Neural cell (in vitro differentiated cells): Measurements from ENCODE around the gene FBXW8. TPM values are rescaled to one million over a fixed set of nuclear protein-coding genes. Genes with fewer than 3 reads are reported as not detected.

Experiments
- H2AFZ ChIP-seq: fragments of 200-600, 300-800 bp; sonication (generic), shearing (Covaris generic); 2 replicates; pipeline ENCODE4 v1.6.0; 2014; ENCODE audit warnings: low read depth, mild to moderate bottlenecking, antibody characterized with exemption, low read length, moderate library complexity
- H3F3A ChIP-seq: fragments of 200-600 bp; shearing (Covaris generic); 2 replicates; pipeline ENCODE4 v1.6.1; 2016; ENCODE audit warnings: mild to moderate bottlenecking, moderate library complexity, mixed read lengths, antibody characterized with exemption, low read length; ENCODE audit not compliant: insufficient read depth, poor library complexity, severe bottlenecking
- H3K27ac ChIP-seq: fragments of 200-600, 300-800 bp; sonication (generic), shearing (Covaris generic); 2 replicates; pipeline ENCODE4 v1.5.1; 2014; ENCODE audit warnings: mild to moderate bottlenecking, low read length, moderate library complexity
- H3K27me3 ChIP-seq: fragments of 300-800, 200-600 bp; sonication (generic), shearing (Covaris generic); 2 replicates; pipeline ENCODE4 v1.6.0; 2014; ENCODE audit warnings: mild to moderate bottlenecking, low read depth, low read length, moderate library complexity; ENCODE audit not compliant: insufficient read depth
- H3K36me3 ChIP-seq: fragments of 300-800, 200-600 bp; sonication (generic), shearing (Covaris generic); 2 replicates; pipeline ENCODE4 v1.5.1; 2014; ENCODE audit warnings: mild to moderate bottlenecking, antibody characterized with exemption, low read length, moderate library complexity; ENCODE audit not compliant: insufficient read depth
- H3K4me2 ChIP-seq: fragments of 300-800, 200-600 bp; sonication (generic), shearing (Covaris generic); 2 replicates; pipeline ENCODE4 v1.6.0; 2014; ENCODE audit warnings: mild to moderate bottlenecking, low read length
- H3K4me3 ChIP-seq: fragments of 300-800, 200-600 bp; sonication (generic), shearing (Covaris generic); 2 replicates; pipeline ENCODE4 v1.5.1; 2014; ENCODE audit warnings: mild to moderate bottlenecking, low read length, moderate library complexity
- H3K79me2 ChIP-seq: fragments of 200-600 bp; shearing (Covaris generic); replicated peaks from 2 replicates; pipeline ENCODE4 v1.6.0; 2014; ENCODE audit warnings: mild to moderate bottlenecking, low read length, moderate library complexity; ENCODE audit not compliant: insufficient read depth
- H3K9ac ChIP-seq: fragments of 300-800, 200-600 bp; sonication (generic), shearing (Covaris generic); 2 replicates; pipeline ENCODE4 v1.6.1; 2016; ENCODE audit warnings: mild to moderate bottlenecking, low read length, mixed read lengths
- H3K9me2 ChIP-seq: fragments of 200-600 bp; shearing (Covaris generic); 2 replicates; pipeline ENCODE4 v1.6.1; 2016; ENCODE audit warnings: mild to moderate bottlenecking, low read length, mixed read lengths; ENCODE audit not compliant: insufficient read depth
- H3K9me3 ChIP-seq: fragments of 200-600, 300-800 bp; sonication (generic), shearing (Covaris generic); 2 replicates; pipeline ENCODE4 v1.6.1; 2016; ENCODE audit warnings: mild to moderate bottlenecking, mixed run types, low read length, moderate library complexity, mixed read lengths
- H4K20me1 ChIP-seq: fragments of 200-600 bp; shearing (Covaris generic); 2 replicates; pipeline ENCODE4 v1.6.1; 2016; ENCODE audit warnings: mild to moderate bottlenecking, mixed run types; ENCODE audit not compliant: insufficient read depth
- EP300 ChIP-seq: fragments of 450-650 bp; conservative IDR thresholded peaks from 2 replicates; pipeline ENCODE4 v1.6.1; 2014; ENCODE audit warnings: antibody characterized with exemption, mild to moderate bottlenecking, moderate library complexity; ENCODE audit not compliant: poor library complexity, severe bottlenecking
- EZH2 ChIP-seq: fragments of 200-600, 300-800 bp; shearing (Covaris generic), sonication (generic); IDR thresholded peaks from 2 replicates; pipeline ENCODE4 v1.6.1; 2014; ENCODE audit warnings: antibody characterized with exemption, low read length, borderline replicate concordance, mild to moderate bottlenecking; ENCODE audit not compliant: insufficient read depth, poor library complexity, severe bottlenecking
- MXI1 ChIP-seq: fragments of 450-650 bp; conservative IDR thresholded peaks from 2 replicates; pipeline ENCODE4 v1.6.1; 2014; ENCODE audit warnings: antibody characterized with exemption, mild to moderate bottlenecking; ENCODE audit not compliant: poor library complexity, severe bottlenecking
- POLR2AphosphoS5 ChIP-seq: IDR thresholded peaks from 2 replicates; pipeline ENCODE4 v1.6.1; 2012
- RAD21 ChIP-seq: fragments of 450-650 bp; conservative IDR thresholded peaks from 2 replicates; pipeline ENCODE4 v1.6.1; 2014; ENCODE audit warnings: antibody characterized with exemption, mild to moderate bottlenecking, moderate library complexity
- SMC3 ChIP-seq: fragments of 450-650 bp; conservative IDR thresholded peaks from 2 replicates; pipeline ENCODE4 v1.6.1; 2014; ENCODE audit warnings: antibody characterized with exemption, mild to moderate bottlenecking, moderate library complexity; ENCODE audit not compliant: poor library complexity
- TAF1 ChIP-seq: IDR thresholded peaks from 2 replicates; pipeline ENCODE4 v1.6.1; 2012; ENCODE audit warnings: low read depth
- polyA plus RNA-seq: library from polyadenylated mRNA; depleted of rRNA; stranded (reverse); fragments of >200 nt; gene quantifications from 2 replicates; pipeline ENCODE4 v1.2.3, GENCODE V29; 2014
- TF ChIP-seq, protein P1 (sequence below): IDR thresholded peaks from 2 replicates; pipeline ENCODE4 v1.6.1; 2012; ENCODE audit warnings: borderline replicate concordance
- TF ChIP-seq, protein P2 (sequence below): fragments of 450-650 bp; IDR thresholded peaks from 2 replicates; pipeline ENCODE4 v1.5.1; 2014; ENCODE audit warnings: antibody characterized with exemption, mild to moderate bottlenecking, moderate library complexity; ENCODE audit not compliant: poor library complexity, severe bottlenecking

FBXW8 gene
- polyA plus RNA-seq, 1 donor from 2014 or later = 5.6 TPM

GRCh38 chr12:116915326-116915725, 4.6 kb downstream of the FBXW8 start:
- no peaks in the 10 kb centered on the region for H3K36me3 ChIP-seq
- H3K9ac ChIP-seq = no peak overlapping the region
- H4K20me1 ChIP-seq = no peaks in the 10 kb centered on the region
- H2AFZ ChIP-seq = no peak overlapping the region
- no peak overlapping the region for H3K4me3 ChIP-seq
- no peaks in the 10 kb centered on the region for H3K27me3 ChIP-seq
- H3K79me2 ChIP-seq = peaks cover 4% of the 10 kb centered on the region
- peaks cover 3% of the 10 kb centered on the region for H3F3A ChIP-seq
- no peak overlapping the region for H3K27ac ChIP-seq
- TF ChIP-seq POLR2AphosphoS5 (no peak), MXI1 (no peak), EP300 (no peak), SMC3 (no peak), RAD21 (no peak), EZH2 (no peak), TAF1 (no peak)
- TF ChIP-seq, protein P1, sequence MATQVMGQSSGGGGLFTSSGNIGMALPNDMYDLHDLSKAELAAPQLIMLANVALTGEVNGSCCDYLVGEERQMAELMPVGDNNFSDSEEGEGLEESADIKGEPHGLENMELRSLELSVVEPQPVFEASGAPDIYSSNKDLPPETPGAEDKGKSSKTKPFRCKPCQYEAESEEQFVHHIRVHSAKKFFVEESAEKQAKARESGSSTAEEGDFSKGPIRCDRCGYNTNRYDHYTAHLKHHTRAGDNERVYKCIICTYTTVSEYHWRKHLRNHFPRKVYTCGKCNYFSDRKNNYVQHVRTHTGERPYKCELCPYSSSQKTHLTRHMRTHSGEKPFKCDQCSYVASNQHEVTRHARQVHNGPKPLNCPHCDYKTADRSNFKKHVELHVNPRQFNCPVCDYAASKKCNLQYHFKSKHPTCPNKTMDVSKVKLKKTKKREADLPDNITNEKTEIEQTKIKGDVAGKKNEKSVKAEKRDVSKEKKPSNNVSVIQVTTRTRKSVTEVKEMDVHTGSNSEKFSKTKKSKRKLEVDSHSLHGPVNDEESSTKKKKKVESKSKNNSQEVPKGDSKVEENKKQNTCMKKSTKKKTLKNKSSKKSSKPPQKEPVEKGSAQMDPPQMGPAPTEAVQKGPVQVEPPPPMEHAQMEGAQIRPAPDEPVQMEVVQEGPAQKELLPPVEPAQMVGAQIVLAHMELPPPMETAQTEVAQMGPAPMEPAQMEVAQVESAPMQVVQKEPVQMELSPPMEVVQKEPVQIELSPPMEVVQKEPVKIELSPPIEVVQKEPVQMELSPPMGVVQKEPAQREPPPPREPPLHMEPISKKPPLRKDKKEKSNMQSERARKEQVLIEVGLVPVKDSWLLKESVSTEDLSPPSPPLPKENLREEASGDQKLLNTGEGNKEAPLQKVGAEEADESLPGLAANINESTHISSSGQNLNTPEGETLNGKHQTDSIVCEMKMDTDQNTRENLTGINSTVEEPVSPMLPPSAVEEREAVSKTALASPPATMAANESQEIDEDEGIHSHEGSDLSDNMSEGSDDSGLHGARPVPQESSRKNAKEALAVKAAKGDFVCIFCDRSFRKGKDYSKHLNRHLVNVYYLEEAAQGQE = no peak
- TF ChIP-seq, protein P2, sequence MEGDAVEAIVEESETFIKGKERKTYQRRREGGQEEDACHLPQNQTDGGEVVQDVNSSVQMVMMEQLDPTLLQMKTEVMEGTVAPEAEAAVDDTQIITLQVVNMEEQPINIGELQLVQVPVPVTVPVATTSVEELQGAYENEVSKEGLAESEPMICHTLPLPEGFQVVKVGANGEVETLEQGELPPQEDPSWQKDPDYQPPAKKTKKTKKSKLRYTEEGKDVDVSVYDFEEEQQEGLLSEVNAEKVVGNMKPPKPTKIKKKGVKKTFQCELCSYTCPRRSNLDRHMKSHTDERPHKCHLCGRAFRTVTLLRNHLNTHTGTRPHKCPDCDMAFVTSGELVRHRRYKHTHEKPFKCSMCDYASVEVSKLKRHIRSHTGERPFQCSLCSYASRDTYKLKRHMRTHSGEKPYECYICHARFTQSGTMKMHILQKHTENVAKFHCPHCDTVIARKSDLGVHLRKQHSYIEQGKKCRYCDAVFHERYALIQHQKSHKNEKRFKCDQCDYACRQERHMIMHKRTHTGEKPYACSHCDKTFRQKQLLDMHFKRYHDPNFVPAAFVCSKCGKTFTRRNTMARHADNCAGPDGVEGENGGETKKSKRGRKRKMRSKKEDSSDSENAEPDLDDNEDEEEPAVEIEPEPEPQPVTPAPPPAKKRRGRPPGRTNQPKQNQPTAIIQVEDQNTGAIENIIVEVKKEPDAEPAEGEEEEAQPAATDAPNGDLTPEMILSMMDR = no peak
- H3K9me3 ChIP-seq = no peaks in the 10 kb centered on the region
- no peak overlapping the region for H3K4me2 ChIP-seq
- no peaks in the 10 kb centered on the region for H3K9me2 ChIP-seq

- no peak overlapping the region for H3K9ac ChIP-seq
- no peaks in the 10 kb centered on the region for H3K9me3 ChIP-seq
- no peaks in the 10 kb centered on the region for H3K36me3 ChIP-seq
- H3K27me3 ChIP-seq = no peaks in the 10 kb centered on the region
- H3K79me2 ChIP-seq = no peaks in the 10 kb centered on the region
- no peaks in the 10 kb centered on the region for H3K9me2 ChIP-seq
- H3F3A ChIP-seq = no peaks in the 10 kb centered on the region
- no peak overlapping the region for H3K27ac ChIP-seq
- H3K4me2 ChIP-seq = no peak overlapping the region
- H2AFZ ChIP-seq = no peak overlapping the region
- no peak for TF ChIP-seq TAF1
- TF ChIP-seq, protein P2 = no peak
- no peak for TF ChIP-seq RAD21
- TF ChIP-seq EP300 = no peak
- TF ChIP-seq, protein P1 = no peak
- TF ChIP-seq SMC3 = no peak
- TF ChIP-seq EZH2 = no peak
- no peak overlapping the region for H3K4me3 ChIP-seq
- no peaks in the 10 kb centered on the region for H4K20me1 ChIP-seq
These were observed 5.4 kb downstream of the FBXW8 start for GRCh38 chr12:116916122-116916521.
